Mesendoderm (in vitro differentiated cells): ENCODE results near the gene PRKD2.
A peak's percentile ranks its signal among the peaks of the same experiment; 100 is the strongest.
"Not testable (repeated sequence)": the region's sequence is repeated elsewhere in the genome, so short reads cannot be mapped to it uniquely, and the experiment has no call there.

Experiments
- DNase-seq: peaks from one replicate; pipeline ENCODE4 v3.0.0; 2013
- H2AK5ac ChIP-seq: 2 replicates; pipeline ENCODE4 v1.6.1; 2013; ENCODE audit warnings: low read length, inconsistent platforms
- H2BK120ac ChIP-seq: 2 replicates; pipeline ENCODE4 v1.6.1; 2013; ENCODE audit warnings: low read depth, mild to moderate bottlenecking, low read length, moderate library complexity, mixed read lengths
- H2BK15ac ChIP-seq: replicated peaks from 2 replicates; pipeline ENCODE4 v1.6.1; 2013; ENCODE audit warnings: low read depth, mild to moderate bottlenecking, moderate library complexity
- H2BK5ac ChIP-seq: 2 replicates; pipeline ENCODE4 v1.6.1; 2013; ENCODE audit warnings: low read length, inconsistent platforms
- H3K18ac ChIP-seq: 2 replicates; pipeline ENCODE4 v1.6.1; 2013; ENCODE audit warnings: mild to moderate bottlenecking, low read length, mixed read lengths
- H3K23ac ChIP-seq: one replicate; pipeline ENCODE4 v1.6.1; 2013; ENCODE audit warnings: low read length
- H3K27ac ChIP-seq: 2 replicates; pipeline ENCODE4 v1.5.1; 2013; ENCODE audit warnings: low read depth, mild to moderate bottlenecking, inconsistent platforms, low read length, moderate library complexity
- H3K27me3 ChIP-seq: 2 replicates; pipeline ENCODE4 v1.6.1; 2013; ENCODE audit warnings: low read length, control low read depth, mild to moderate bottlenecking, inconsistent platforms; ENCODE audit not compliant: insufficient read depth, poor library complexity
- H3K36me3 ChIP-seq: 2 replicates; pipeline ENCODE4 v1.6.1; 2013; ENCODE audit warnings: low read length, inconsistent platforms; ENCODE audit not compliant: control insufficient read depth, insufficient read depth
- H3K4ac ChIP-seq: one replicate; pipeline ENCODE4 v1.6.1; 2013; ENCODE audit warnings: low read depth, mild to moderate bottlenecking, low read length, moderate library complexity
- H3K4me1 ChIP-seq: 2 replicates; pipeline ENCODE4 v1.6.1; 2013; ENCODE audit warnings: low read depth, low read length, inconsistent platforms; ENCODE audit not compliant: control insufficient read depth
- H3K4me2 ChIP-seq: 2 replicates; pipeline ENCODE4 v1.6.1; 2013; ENCODE audit warnings: low read length
- H3K4me3 ChIP-seq: 2 replicates; pipeline ENCODE4 v1.5.1; 2013; ENCODE audit warnings: mild to moderate bottlenecking, low read length
- H3K56ac ChIP-seq: one replicate; pipeline ENCODE4 v1.6.1; 2013; ENCODE audit warnings: low read length
- H3K79me1 ChIP-seq: 2 replicates; pipeline ENCODE4 v1.6.1; 2013; ENCODE audit warnings: low read length, inconsistent platforms
- H3K79me2 ChIP-seq: 2 replicates; pipeline ENCODE4 v1.6.1; 2013; ENCODE audit warnings: mild to moderate bottlenecking, low read length; ENCODE audit not compliant: control insufficient read depth, insufficient read depth
- H3K9ac ChIP-seq: 2 replicates; pipeline ENCODE4 v1.6.1; 2013; ENCODE audit warnings: low read length, inconsistent platforms
- H4K5ac ChIP-seq: one replicate; pipeline ENCODE4 v1.6.1; 2013; ENCODE audit warnings: low read length
- H4K8ac ChIP-seq: one replicate; pipeline ENCODE4 v1.6.1; 2013; ENCODE audit warnings: low read depth, mild to moderate bottlenecking, control low read depth, low read length, moderate library complexity
- WGBS: extraction: QIAGEN DNeasy Blood & Tissue Kit; methylation state at CpG from one replicate; pipeline ENCODE4 v1.1.7; 2013; ENCODE audit warnings: low lambda C conversion rate, missing lambda C conversion rate; ENCODE audit not compliant: insufficient coverage; ENCODE audit errors: extremely low coverage; 5-methylcytosine and 5-hydroxymethylcytosine counted together

Gene PRKD2

DNA sequence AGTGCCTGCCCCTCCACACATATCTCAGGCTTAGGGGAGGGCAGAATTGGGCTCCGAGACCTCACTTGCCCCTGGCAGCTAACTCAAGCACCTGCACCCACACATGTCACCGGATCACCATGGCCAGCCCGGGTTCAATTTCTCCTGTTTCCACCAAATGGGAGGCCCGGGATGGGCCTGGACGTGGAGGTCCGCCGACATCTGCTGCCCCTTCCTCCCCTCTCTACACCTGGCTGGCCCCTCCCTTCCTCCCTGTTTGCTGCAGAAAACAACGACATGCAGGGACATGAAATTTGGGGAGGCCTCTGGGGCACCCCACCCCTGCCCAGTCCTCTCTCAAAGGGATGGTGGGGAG is 1.3 kb downstream of the PRKD2 start:
- peak overlapping the region; percentile 98 for H3K9ac ChIP-seq

DNA sequence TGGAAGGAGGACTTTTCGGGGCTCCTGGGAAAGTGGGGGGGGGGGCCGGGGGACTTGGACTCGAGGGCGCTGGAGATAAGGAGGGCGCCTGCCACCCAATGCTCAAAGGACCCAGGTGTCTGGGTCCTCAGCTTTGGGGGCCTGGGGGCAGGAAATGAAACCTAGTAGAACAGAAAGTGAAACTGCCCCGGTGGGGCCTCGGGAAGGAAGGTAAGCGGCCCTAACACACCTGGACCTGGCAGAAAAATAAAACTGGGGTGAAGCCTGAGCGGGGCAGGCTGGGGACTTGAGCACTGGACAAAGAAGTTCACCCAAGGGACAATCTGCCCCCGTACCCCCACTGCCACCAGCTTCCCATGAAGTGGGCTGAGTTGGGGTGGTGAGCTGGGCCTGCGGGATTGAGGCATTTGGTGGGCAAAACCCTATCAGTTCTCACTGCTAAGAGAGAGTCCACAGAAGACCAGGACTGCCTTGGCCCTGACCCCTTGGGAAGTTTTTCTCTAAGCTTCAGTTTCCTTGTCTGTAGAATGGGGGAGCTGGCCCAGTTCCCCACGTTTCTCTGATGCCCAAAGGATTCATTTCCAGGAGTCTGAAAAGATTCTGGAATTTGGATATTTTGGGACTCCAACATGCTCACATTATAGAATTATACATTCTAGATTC is 2.3 kb downstream of the PRKD2 start:
- H3K4ac ChIP-seq: peak overlapping the region; percentile 99
- no peak for DNase-seq
- peak overlapping the region; percentile 78 for H4K8ac ChIP-seq
- no peak overlapping the region for H2AK5ac ChIP-seq
- H3K18ac ChIP-seq: peak overlapping the region; percentile 96
- peaks cover 9% of the 10 kb centered on the region for H3K79me1 ChIP-seq
- no CpG with 5 or more reads among the region's 12 CpGs for WGBS
- peak overlapping the region; percentile 97 for H3K56ac ChIP-seq
- no peaks in the 10 kb centered on the region for H3K27me3 ChIP-seq
- peak overlapping the region; percentile 37 for H3K4me2 ChIP-seq
- H3K9ac ChIP-seq: peak overlapping the region; percentile 67
- no peak overlapping the region for H3K4me3 ChIP-seq
- H3K27ac ChIP-seq: peak overlapping the region; percentile 54
- H2BK5ac ChIP-seq: no peak overlapping the region
- H3K23ac ChIP-seq: no peak overlapping the region
- no peak overlapping the region for H4K5ac ChIP-seq
- H3K4me1 ChIP-seq: no peaks in the 10 kb centered on the region
- no peaks in the 10 kb centered on the region for H3K36me3 ChIP-seq
- peaks cover 10% of the 10 kb centered on the region for H3K79me2 ChIP-seq
- H2BK120ac ChIP-seq: peak overlapping the region; percentile 66
- H2BK15ac ChIP-seq: no peak overlapping the region

More for the DNA sequence above, 1.3 kb downstream of the PRKD2 start:
- peaks cover 10% of the 10 kb centered on the region for H3K79me2 ChIP-seq
- no peak overlapping the region for H3K4ac ChIP-seq
- H3K36me3 ChIP-seq: peaks cover 4% of the 10 kb centered on the region
- H4K5ac ChIP-seq: no peak overlapping the region
- H3K4me2 ChIP-seq: peak overlapping the region; percentile 81
- peak overlapping the region; percentile 25 for H3K27ac ChIP-seq
- DNase-seq: no peak
- no CpG with 5 or more reads among the region's 8 CpGs for WGBS
- peak overlapping the region; percentile 33 for H3K18ac ChIP-seq
- no peak overlapping the region for H3K23ac ChIP-seq
- no peak overlapping the region for H2AK5ac ChIP-seq
- H4K8ac ChIP-seq: no peak overlapping the region
- no peak overlapping the region for H2BK5ac ChIP-seq
- H2BK15ac ChIP-seq: no peak overlapping the region
- no peaks in the 10 kb centered on the region for H3K4me1 ChIP-seq
- no peaks in the 10 kb centered on the region for H3K27me3 ChIP-seq
- no peak overlapping the region for H2BK120ac ChIP-seq
- peak overlapping the region; percentile 91 for H3K4me3 ChIP-seq
- H3K56ac ChIP-seq: peak overlapping the region; percentile 98
- peaks cover 9% of the 10 kb centered on the region for H3K79me1 ChIP-seq

DNA sequence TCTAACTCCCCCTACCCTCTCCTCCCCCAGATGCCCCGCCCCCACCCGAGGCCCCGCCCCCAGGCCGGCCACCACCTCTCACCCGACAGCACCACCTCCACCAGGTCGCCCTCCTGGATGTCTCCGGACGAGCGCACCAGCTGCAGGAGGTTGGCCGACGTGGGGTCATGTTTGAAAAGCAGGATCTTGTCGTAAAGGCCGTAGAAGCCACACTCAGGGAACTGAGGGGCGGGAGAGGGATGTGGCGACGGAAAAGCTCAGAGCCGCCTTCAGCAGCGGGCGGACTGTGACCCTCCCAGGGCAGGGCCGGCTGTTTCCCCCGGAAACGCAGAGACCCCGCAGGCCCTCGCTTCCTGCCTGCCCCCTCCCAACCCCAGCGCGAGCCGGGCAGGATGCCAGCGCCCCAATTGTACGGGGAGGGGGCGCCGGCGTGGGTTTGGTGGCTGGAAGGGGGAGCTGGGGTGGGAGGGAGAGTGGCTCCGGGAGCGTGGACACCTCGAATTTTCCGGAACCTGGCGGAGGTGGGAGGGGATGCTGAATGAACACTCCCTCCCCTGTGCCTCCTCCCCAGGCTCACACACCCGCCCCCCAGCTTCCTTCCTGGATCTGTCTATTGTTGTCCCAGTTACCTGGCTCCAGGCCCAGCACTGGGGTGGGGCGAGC is 3.0 kb downstream of the PRKD2 start:
- Histone ChIP-seq H2BK15ac (no peak overlapping the region), H3K4me1 (no peaks in the 10 kb centered on the region), H3K9ac (peak overlapping the region; percentile 67), H2BK5ac (peak overlapping the region; percentile 91), H2AK5ac (no peak overlapping the region), H3K79me1 (peaks cover 9% of the 10 kb centered on the region), H4K5ac (no peak overlapping the region), H3K79me2 (peaks cover 10% of the 10 kb centered on the region), H3K4me3 (peak overlapping the region; percentile 83), H3K56ac (peak overlapping the region; percentile 97), H3K18ac (peak overlapping the region; percentile 96), H3K4ac (peak overlapping the region; percentile 99), H2BK120ac (peak overlapping the region; percentile 66), H4K8ac (peak overlapping the region; percentile 78), H3K36me3 (no peaks in the 10 kb centered on the region), H3K27me3 (no peaks in the 10 kb centered on the region), H3K27ac (peak overlapping the region; percentile 54), H3K23ac (no peak overlapping the region), H3K4me2 (peak overlapping the region; percentile 94)
- no CpG with 5 or more reads among the region's 39 CpGs for WGBS
- peak; percentile 97 for DNase-seq

DNA sequence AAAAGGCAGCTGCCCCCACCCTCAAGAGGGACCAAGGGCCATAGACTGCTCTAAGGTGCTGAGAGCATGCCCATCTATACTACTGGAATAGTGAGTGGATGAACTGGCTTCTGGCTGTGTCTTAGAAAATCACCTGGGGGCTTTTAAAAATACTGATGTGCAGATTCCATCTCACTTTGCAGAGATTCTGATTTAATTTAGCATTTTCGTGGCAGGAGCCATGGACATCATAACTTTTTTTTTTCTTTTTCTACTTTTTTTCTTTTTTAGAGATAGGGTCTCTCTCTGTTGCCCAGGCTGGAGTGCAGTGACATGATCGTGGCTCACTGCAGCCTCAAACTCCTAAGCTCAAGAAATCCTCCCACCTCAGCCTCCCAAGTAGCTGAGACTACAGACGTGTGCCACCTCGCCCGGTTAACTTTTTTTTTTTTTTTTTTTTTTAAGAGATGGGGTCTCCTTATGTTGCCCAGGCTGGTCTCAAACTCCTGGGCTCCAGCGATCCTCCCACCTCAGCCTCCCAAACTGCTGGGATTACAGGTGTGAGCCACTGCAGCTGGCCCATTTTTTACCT is 4.1 kb downstream of the PRKD2 start:
- not testable (repeated sequence) for H3K36me3 ChIP-seq, H2BK15ac ChIP-seq, H3K9ac ChIP-seq, H3K18ac ChIP-seq, H3K27me3 ChIP-seq, H3K4me2 ChIP-seq, H3K27ac ChIP-seq, H2AK5ac ChIP-seq, H3K4me1 ChIP-seq, H4K8ac ChIP-seq, H3K4me3 ChIP-seq, H2BK5ac ChIP-seq, H3K56ac ChIP-seq, DNase-seq, H3K79me1 ChIP-seq, H2BK120ac ChIP-seq, H3K4ac ChIP-seq, H3K23ac ChIP-seq, H4K5ac ChIP-seq
- peaks cover 10% of the 10 kb centered on the region for H3K79me2 ChIP-seq
- WGBS: no CpG with 5 or more reads among the region's 6 CpGs

DNA sequence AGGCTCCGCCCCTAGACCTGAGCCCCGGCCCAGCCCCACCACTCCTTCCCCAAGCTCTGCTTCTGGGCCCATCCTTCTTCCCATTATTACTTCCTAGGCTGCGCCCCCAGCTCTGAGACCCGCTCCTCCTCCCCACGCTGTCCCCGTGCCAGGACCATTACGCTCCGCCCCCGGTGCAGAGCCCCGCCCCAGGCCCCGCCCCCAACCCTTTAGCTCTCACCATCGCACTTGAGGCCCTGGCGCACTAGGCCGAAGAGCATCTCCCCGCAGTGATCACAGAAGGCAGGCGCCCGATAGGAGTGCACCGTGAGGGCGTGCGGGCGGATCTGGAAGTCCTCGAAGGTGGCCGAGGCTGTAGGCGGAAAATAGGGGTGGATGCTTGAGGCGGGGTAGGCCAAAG is 6.2 kb downstream of the PRKD2 start:
- peaks cover 1% of the 10 kb centered on the region for H3K36me3 ChIP-seq
- no peak overlapping the region for H3K18ac ChIP-seq
- no peak overlapping the region for H3K23ac ChIP-seq
- H3K4me1 ChIP-seq: no peaks in the 10 kb centered on the region
- H3K9ac ChIP-seq: no peak overlapping the region
- H2BK120ac ChIP-seq: no peak overlapping the region
- no peak overlapping the region for H4K5ac ChIP-seq
- H3K79me1 ChIP-seq: peaks cover 7% of the 10 kb centered on the region
- H3K4me3 ChIP-seq: no peak overlapping the region
- no peak overlapping the region for H3K4ac ChIP-seq
- H2BK5ac ChIP-seq: no peak overlapping the region
- H2BK15ac ChIP-seq: no peak overlapping the region
- no CpG with 5 or more reads among the region's 25 CpGs for WGBS
- no peak overlapping the region for H3K56ac ChIP-seq
- no peaks in the 10 kb centered on the region for H3K27me3 ChIP-seq
- no peak overlapping the region for H4K8ac ChIP-seq
- no peak overlapping the region for H3K4me2 ChIP-seq
- H3K79me2 ChIP-seq: peaks cover 6% of the 10 kb centered on the region
- H3K27ac ChIP-seq: no peak overlapping the region
- H2AK5ac ChIP-seq: no peak overlapping the region
- DNase-seq: peak; percentile 62
